Right ventricle myocardium superior (tissue), 1 donor: Measurements from ENCODE around the gene CDKN2B-AS1. TPM values are rescaled to one million over a fixed set of nuclear protein-coding genes. Genes with fewer than 3 reads are reported as not detected.

Experiments
- ATAC-seq: fragments of 200-7000 bp; cut with Tn5 transposase; one replicate; pipeline ENCODE4 v1.9.1; 2020; ENCODE audit warnings: mild to moderate bottlenecking; ENCODE audit not compliant: poor library complexity
- DNase-seq: peaks from one replicate; pipeline ENCODE4 v3.0.0-alpha.2; 2020
- intact Hi-C: fragments of 100-400 bp; cut with DNase I; formaldehyde crosslinking; loops from one replicate; pipeline ENCODE4 v1.11.2; 2022
- total RNA-seq: library from RNA; stranded (reverse); fragmentation: NEBNext Ultra II Directional; extraction: Animal tissue kit (Norgen Biotek cat#: 25700); gene quantifications from one replicate; pipeline ENCODE4 v1.2.1, GENCODE V29; 2021
- donor health status: DM: no; HTN: yes; CAD: no; lungs with severe emphysema.

Gene CDKN2B-AS1
- total RNA-seq, 1 donor from 2014 or later, result not detected

- ATAC-seq (no peak), DNase-seq (no peak)
- intact Hi-C loops, result loop anchor here (5.0 kb wide), 1 partner anchor 225 kb away; no protein-coding TSS in a partner anchor
These were observed 42.5 kb downstream of the CDKN2B-AS1 start for GRCh38 chr9:22036866-22037626.

DNA sequence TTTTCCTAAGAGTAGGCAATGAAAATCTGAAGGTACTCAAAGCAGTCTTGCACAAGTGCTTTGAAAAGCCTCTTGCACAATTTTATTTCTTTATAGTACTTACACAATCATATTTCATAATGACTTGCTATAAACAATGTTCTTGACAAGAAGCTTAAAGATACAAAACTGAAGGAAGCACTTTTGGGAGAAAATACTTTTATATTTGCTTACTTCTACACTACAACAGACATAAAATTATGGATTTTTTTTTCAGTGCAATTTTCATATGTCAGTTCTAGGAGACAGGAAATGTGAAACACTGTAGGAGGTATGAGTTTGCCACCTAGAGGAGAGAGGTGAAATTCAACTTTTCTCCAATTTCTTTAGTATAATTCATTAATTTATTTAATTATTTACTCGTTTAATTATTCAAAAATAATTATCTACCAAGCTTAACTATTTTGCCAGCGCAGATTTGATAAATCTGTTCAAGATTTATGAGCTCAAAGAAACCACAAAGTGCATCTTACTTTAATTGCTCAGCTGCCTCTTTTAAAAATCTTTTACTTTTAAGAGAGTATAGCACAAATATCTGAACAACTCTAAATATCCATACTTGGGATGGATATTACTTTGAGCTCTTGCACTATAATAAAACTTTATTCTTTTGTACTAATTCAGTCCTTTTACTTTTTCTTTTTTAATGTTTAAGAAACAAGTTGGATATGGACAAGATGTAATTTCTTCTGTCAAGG, 43.5 kb downstream of the CDKN2B-AS1 start:
- no peak for DNase-seq
- ATAC-seq, result no peak
- intact Hi-C loops, result loop anchor here (5.0 kb wide), 1 partner anchor 226 kb away; no protein-coding TSS in a partner anchor

DNA sequence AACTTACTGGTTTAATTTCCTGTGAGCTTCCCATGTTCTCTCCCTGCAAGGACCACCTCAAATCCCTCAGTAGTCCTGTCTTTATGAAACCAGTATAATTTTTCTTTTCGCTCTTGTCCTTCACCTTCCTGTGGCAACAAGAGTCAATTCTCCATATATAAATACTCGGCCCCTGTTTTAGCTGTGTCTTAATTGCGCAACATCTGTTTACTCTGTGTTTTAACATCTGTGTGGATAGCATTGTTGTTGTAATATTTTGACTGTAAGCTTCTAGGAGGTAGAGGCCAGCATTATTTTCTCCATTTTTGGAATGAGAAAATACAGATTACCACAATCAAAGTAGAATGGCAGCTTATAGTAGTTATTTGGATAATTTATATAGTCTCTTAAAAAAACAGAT, 44.7 kb downstream of the CDKN2B-AS1 start:
- intact Hi-C loops, result loop anchor here (5.0 kb wide), 1 partner anchor 227 kb away; no protein-coding TSS in a partner anchor
- ATAC-seq, result no peak
- no peak for DNase-seq

GRCh38 chr9:22040760-22041159, 46.2 kb downstream of the CDKN2B-AS1 start:
- intact Hi-C loops, result no loop called here
- ATAC-seq, result no peak
- DNase-seq, result no peak

DNA sequence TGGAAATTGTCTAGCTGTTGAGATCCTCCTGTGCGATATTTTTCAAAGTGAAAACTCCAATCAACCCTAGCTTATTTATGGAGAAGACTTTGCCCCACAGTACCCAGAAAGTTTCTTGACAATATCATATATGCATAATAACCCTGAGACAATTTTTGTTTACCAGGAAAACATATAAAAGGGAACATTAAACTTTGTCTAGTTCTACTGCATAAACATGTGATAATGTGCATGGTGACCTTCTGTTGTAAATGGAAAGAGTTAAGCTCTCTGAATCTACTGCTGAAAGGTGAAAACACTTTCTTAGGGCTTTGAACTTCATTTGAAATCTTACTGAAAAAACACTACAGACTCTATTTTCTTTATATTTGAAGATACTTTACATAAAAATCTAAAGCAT, 46.8 kb downstream of the CDKN2B-AS1 start:
- DNase-seq, result no peak
- ATAC-seq, result no peak
- intact Hi-C loops, result no loop called here

DNA sequence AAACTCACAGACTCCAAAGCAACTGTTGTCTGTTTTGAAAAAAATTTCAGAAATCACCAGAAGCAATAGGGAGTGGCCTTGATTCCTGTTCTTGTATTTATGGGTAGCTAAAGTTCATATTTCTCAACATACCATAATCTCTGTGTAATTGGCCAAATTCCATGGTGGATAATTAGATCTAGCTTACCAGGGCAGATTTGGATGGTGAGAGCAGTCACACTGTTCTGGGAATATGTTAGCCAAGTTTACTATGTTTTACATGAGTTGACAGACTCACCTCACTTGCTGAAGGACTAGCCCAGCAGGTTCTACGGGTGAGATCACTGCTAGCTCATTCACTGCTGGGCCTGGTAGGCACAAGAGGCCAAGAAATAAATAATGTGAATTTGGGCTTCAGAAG, 47.2 kb downstream of the CDKN2B-AS1 start:
- no peak for ATAC-seq
- intact Hi-C loops, result no loop called here
- no peak for DNase-seq

DNA sequence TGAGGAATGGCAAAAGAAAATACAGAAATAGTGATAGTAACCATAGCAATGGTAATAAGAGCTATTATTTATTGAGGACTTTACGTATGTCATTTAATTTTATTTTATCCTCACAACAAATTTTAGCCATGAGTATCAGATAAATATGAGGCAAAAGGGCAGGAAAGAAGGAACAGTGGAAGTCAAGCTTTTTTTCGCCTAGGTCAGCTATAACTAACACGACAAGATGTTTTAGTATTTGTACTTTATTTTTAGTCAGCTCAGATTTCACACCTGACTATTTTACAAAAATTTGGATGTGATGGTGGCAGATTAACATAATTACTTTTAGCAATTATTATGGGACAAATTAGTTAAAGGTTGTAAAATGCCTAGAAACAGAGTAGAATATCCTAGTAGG, 49.3 kb downstream of the CDKN2B-AS1 start:
- ATAC-seq (no peak), DNase-seq (no peak)
- intact Hi-C loops, result no loop called here

DNA sequence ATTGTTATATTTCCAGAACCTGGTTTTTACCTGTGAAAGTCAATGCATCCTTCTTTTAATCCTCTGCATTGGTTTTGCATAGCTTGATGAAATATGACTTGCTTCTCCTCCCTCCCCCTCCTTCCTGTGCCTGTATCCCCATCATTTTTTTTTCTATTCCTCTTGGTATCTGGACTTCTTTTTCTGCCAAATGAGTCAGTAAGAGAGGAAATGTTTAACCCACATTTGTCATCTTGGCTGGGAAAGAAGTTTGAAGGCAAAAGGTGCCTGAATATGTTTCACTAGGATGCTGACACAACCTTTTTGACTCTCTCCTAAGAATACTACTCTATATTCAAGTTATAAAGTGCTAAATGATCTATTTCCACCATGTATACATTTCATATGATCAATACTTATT, 50.0 kb downstream of the CDKN2B-AS1 start:
- no peak for ATAC-seq

GRCh38 chr9:22045423-22045822, 50.8 kb downstream of the CDKN2B-AS1 start:
- DNase-seq, result no peak
- no peak for ATAC-seq
- intact Hi-C loops, result no loop called here

More for the DNA sequence above, 50.0 kb downstream of the CDKN2B-AS1 start:
- no peak for DNase-seq
- intact Hi-C loops, result no loop called here

- intact Hi-C loops, result no loop called here
- no peak for ATAC-seq
- no peak for DNase-seq
These were observed 51.8 kb downstream of the CDKN2B-AS1 start for GRCh38 chr9:22046243-22046885.

GRCh38 chr9:22047596-22047995, 53.0 kb downstream of the CDKN2B-AS1 start:
- ATAC-seq (no peak), DNase-seq (no peak)
- intact Hi-C loops, result no loop called here

- ATAC-seq (no peak), DNase-seq (no peak)
- intact Hi-C loops, result no loop called here
These were observed 54.8 kb downstream of the CDKN2B-AS1 start for GRCh38 chr9:22049411-22049810.

GRCh38 chr9:22050924-22051323, 56.3 kb downstream of the CDKN2B-AS1 start:
- ATAC-seq (no peak), DNase-seq (no peak)
- intact Hi-C loops, result no loop called here

DNA sequence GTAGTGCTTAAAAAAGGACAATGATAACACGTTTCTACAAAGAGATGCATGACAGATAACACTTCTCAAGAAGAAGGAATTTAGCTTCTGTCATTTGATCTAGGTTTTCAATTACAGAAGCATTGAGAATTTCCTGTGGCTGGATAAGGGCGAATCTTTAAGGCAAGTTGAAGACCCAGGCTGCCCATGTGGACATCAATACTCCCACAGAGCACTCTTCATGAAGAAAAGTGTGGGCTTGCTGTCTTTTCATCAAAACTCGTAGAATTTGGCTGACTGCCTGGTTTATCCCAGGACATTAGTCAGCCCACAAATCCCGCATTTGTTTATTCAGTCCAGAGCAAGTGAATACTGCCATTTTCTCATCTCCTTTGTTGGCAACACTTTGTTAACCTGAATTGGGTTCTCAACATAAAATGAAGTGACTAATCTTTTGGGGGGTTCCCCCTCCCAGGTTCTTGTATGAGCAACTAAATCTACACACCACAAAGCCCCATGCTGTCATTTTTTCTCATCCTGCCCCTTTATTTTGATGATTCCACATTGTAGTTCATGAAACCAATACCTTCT, 57.9 kb downstream of the CDKN2B-AS1 start:
- intact Hi-C loops, result no loop called here
- ATAC-seq, result no peak
- no peak for DNase-seq

DNA sequence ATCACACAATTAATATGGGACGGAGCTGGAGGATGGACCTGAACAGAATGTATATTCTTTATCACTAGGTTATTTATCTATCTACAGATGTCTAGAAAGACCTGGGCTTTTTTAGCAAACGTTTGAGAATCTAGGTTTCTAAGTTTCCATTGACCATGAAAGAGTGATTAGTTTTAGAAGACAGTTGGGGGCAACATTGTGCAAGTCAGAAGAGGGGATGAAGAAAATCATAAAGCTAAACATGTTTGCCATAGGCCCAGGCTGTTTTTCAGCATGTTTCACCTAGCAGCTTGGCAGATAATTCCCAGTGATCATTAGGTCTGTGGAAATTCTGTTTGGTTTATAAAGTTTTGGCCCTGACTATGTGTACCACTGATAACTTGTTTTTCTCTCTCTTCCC, 58.6 kb downstream of the CDKN2B-AS1 start:
- DNase-seq (no peak), ATAC-seq (no peak)
- intact Hi-C loops, result no loop called here

GRCh38 chr9:22054076-22054475, 59.5 kb downstream of the CDKN2B-AS1 start:
- intact Hi-C loops, result no loop called here
- DNase-seq (no peak), ATAC-seq (no peak)

GRCh38 chr9:22054529-22054928, 59.9 kb downstream of the CDKN2B-AS1 start:
- DNase-seq (no peak), ATAC-seq (no peak)
- intact Hi-C loops, result no loop called here

DNA sequence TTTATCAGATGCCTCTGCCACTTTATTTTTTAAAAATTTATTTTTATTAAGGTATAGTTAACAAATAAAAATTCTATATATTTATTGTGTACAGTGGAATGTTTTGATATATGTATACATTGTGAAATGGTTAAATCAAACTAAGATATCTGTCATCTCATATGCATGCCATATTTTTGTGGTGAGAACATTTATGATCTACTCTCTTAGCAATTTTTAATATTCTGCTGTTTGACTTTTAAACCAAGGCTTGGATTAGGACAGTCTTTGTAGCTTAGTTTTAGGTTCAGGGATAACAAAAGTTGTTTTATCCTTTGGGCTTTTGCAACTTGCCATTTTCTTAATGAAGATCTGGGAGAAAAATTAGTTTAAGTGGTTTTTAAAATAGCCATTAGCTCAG, 60.5 kb downstream of the CDKN2B-AS1 start:
- no peak for ATAC-seq
- intact Hi-C loops, result no loop called here
- no peak for DNase-seq

- intact Hi-C loops, result no loop called here
- no peak for DNase-seq
- ATAC-seq, result no peak
These were observed 61.8 kb downstream of the CDKN2B-AS1 start for GRCh38 chr9:22056402-22056801.
